ENCODE measurements around the gene MYO7A. TPM values are rescaled to one million over a fixed set of nuclear protein-coding genes. Genes with fewer than 3 reads are reported as not detected.

The MYO7A gene
- total and polyA plus RNA-seq, 2 of the 8 experiments (the other 6 are each of a cell fraction or from before 2014, with no cell fraction given): 1.5 to 1.9 TPM

- H3K36me3 ChIP-seq (ENCODE audit: control insufficient read depth in 2 of 4, insufficient read depth in 4 of 4, low read length in 3 of 4): no peaks in the 10 kb centered on the region
- no peak overlapping the region for H2BK15ac ChIP-seq (ENCODE audit: low read length)
- H3K4me1 ChIP-seq (replicated peaks in 1 of 4; ENCODE audit: control insufficient read depth in 3 of 4, insufficient read depth in 4 of 4, low read length in 3 of 4): peaks cover 0 to 8% (median 2%) of the 10 kb centered on the region in 4 experiments; a peak in 3 of 7 replicates
- no peak overlapping the region for H3K27ac ChIP-seq (ENCODE audit: low read depth, low read length)
- 82% methylated on average over 4 of the region's 4 CpGs; no CpG with 5 or more reads in 1 of the 2 experiments for WGBS, 2 experiments (ENCODE audit: extremely low coverage in 1 of 2, insufficient coverage in 1 of 2, insufficient read length in 1 of 2, insufficient replicate concordance in 2 of 2, low coverage in 1 of 2, low lambda C conversion rate in 2 of 2, missing lambda C conversion rate in 1 of 2)
- H3K4ac ChIP-seq (replicated peaks; ENCODE audit: insufficient read length, low read depth, low read length): no peak overlapping the region
- FAIRE-seq (no peak), DNase-seq (ENCODE audit: low read depth in 1 of 2, low spot score in 2 of 2) (no peak)
- no peak overlapping the region for H3K14ac ChIP-seq (ENCODE audit: insufficient read length)
- no peak overlapping the region for H2BK5ac ChIP-seq (ENCODE audit: low read depth, low read length)
- TF ChIP-seq CTCF (IDR thresholded peaks at IDR 0.05; ENCODE audit: control extremely low read depth in 1 of 3, insufficient read depth in 1 of 3, low read depth in 1 of 3, low read length in 3 of 3) (no peak), TAF1 (IDR thresholded peaks at IDR 0.05; ENCODE audit: low read depth, low read length) (no peak), RNF2 (IDR thresholded peaks at IDR 0.05; ENCODE audit: borderline replicate concordance, low read depth, low read length, missing control alignments, poor library complexity, severe bottlenecking) (no peak), PHF8 (conservative IDR thresholded peaks at IDR 0.05; ENCODE audit: low read depth, low read length) (no peak), MAFK (IDR thresholded peaks at IDR 0.05; ENCODE audit: low read depth, low read length) (no peak), SP2 (IDR thresholded peaks at IDR 0.05; ENCODE audit: low read length) (no peak), RAD21 (IDR thresholded peaks at IDR 0.05 in 1 of 2, conservative IDR thresholded peaks at IDR 0.05 in 1 of 2; ENCODE audit: low read depth in 2 of 2, low read length in 2 of 2) (no peak), CBX5 (IDR thresholded peaks at IDR 0.05; ENCODE audit: low read depth, low read length) (no peak), EP300 (IDR thresholded peaks at IDR 0.05; ENCODE audit: borderline replicate concordance in 1 of 2, low read depth in 2 of 2, low read length in 2 of 2) (no peak), KDM4A (IDR thresholded peaks at IDR 0.05; ENCODE audit: low read depth, low read length, severe bottlenecking) (no peak)
- no peaks in the 10 kb centered on the region for H3K23me2 ChIP-seq (ENCODE audit: low read depth, low read length)
- H4K91ac ChIP-seq (replicated peaks; ENCODE audit: insufficient read length, low read length): no peak overlapping the region
- H2BK120ac ChIP-seq (replicated peaks; ENCODE audit: low read depth, low read length): no peak overlapping the region
- no peak overlapping the region for H3K4me3 ChIP-seq (ENCODE audit: extremely low read depth in 1 of 4, insufficient read depth in 2 of 4, low read depth in 3 of 4, low read length in 4 of 4)
- no peak overlapping the region for H3K23ac ChIP-seq (ENCODE audit: insufficient read length)
- H2AFZ ChIP-seq (ENCODE audit: low read length): no peak overlapping the region
- no peak overlapping the region for H3K9ac ChIP-seq (replicated peaks in 1 of 4; ENCODE audit: extremely low read depth in 1 of 4, low read depth in 3 of 4, low read length in 3 of 4)
- no peak overlapping the region for H3K56ac ChIP-seq (replicated peaks; ENCODE audit: insufficient read length, low read depth, low read length)
- POLR2A ChIA-PET (ENCODE audit: partially characterized antibody): interaction anchor here (1.8 kb wide), 1 partner anchor 42 kb away, joined by 9 read pairs; no protein-coding TSS in a partner anchor
- H3K27me3 ChIP-seq (replicated peaks in 1 of 4; ENCODE audit: control insufficient read depth in 3 of 4, extremely low read depth in 1 of 4, insufficient read depth in 3 of 4, low read length in 3 of 4): no peaks in the 10 kb centered on the region
- H2BK12ac ChIP-seq (ENCODE audit: low read depth, low read length): no peak overlapping the region
- H3K18ac ChIP-seq (ENCODE audit: extremely low read depth, low read length): no peak overlapping the region
- peaks cover 0 to 4% of the 10 kb centered on the region in 2 experiments for H4K20me1 ChIP-seq (replicated peaks in 1 of 2; ENCODE audit: control insufficient read depth in 1 of 2, insufficient read depth in 2 of 2, low read length in 2 of 2)
- no peak overlapping the region for H2AK5ac ChIP-seq (ENCODE audit: low read depth, low read length)
- no peaks in the 10 kb centered on the region for H3K9me3 ChIP-seq (ENCODE audit: insufficient read depth in 2 of 2, low read depth in 1 of 2, low read length in 1 of 2)
- H4K8ac ChIP-seq (ENCODE audit: extremely low read depth, insufficient read depth, low read length): no peak overlapping the region
- no peaks in the 10 kb centered on the region for H3K79me1 ChIP-seq (ENCODE audit: low read depth, low read length)
- H3K4me2 ChIP-seq (ENCODE audit: insufficient read depth in 1 of 2, low read depth in 2 of 2, low read length in 2 of 2): no peak overlapping the region
- no peak overlapping the region for H2BK20ac ChIP-seq (ENCODE audit: low read length)
- H3K79me2 ChIP-seq (ENCODE audit: control insufficient read depth in 1 of 2, insufficient read depth in 2 of 2, low read length in 2 of 2): no peaks in the 10 kb centered on the region
- no peak overlapping the region for H4K5ac ChIP-seq (ENCODE audit: insufficient read length, low read depth, low read length)
- CTCF ChIA-PET (ENCODE audit: partially characterized antibody): interaction anchor here (1.0 to 11.6 kb wide), 19 partner anchors 9 to 467 kb away, joined by 3 to 297 read pairs (median 10); partner anchors contain the start of genes CAPN5 and OMP
Observed at GRCh38 chr11:77090046-77090372, 38.0 kb upstream of the MYO7A start.
